Stimulated activated naive CD4-positive, alpha-beta T cell treated with Interleukin-2 at 50 U/mL for 16 hours (primary cell): ENCODE results near the gene C1orf35.
"Not testable (repeated sequence)": the region's sequence is repeated elsewhere in the genome, so short reads cannot be mapped to it uniquely, and the experiment has no call there.

Source experiments
- DNase-seq: peaks from one replicate; lab custom pipeline; 2025; lab: John Stamatoyannopoulos, UW

Gene C1orf35

DNA sequence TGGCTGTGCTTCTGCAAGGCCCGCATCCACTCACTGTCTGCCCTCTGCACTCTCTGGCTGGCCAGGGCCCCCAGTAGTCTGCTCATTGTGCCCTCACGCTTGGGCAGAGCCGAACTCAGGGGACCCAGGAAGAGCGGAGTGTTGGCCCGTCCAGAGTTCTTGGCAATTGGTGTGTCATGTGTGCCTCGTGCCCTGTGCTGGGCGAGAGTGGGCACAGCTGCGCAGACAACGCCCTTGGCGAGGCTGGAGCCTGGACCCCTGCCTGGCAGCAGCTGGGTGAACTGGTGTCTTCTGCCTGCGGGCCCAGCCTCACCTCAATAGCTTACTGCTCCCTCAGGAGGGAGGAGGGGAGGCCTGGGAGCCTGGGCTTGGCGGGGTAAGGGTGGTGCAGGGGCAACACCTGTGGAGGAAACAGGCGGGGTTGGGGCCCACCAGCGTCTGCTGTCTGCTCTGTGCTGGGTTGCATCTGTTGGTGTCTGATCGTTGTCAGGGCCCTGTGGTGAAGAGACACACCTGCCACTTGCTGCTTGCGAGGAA lies 39.1 kb upstream of the C1orf35 start:
- no peak for DNase-seq

- DNase-seq, result peak; percentile 13
Observed at GRCh38 chr1:228141226-228142044, 38.3 kb upstream of the C1orf35 start.

GRCh38 chr1:228140724-228141225 lies 37.6 kb upstream of the C1orf35 start:
- peak; percentile 16 for DNase-seq

GRCh38 chr1:228139931-228140723 lies 37.0 kb upstream of the C1orf35 start, which contains the start of gene GUK1:
Gene GUK1 (plus strand): TSS chr1:228140279. CDS start chr1:228140303, 24 bp downstream.
- peak; percentile 100 for DNase-seq

DNA sequence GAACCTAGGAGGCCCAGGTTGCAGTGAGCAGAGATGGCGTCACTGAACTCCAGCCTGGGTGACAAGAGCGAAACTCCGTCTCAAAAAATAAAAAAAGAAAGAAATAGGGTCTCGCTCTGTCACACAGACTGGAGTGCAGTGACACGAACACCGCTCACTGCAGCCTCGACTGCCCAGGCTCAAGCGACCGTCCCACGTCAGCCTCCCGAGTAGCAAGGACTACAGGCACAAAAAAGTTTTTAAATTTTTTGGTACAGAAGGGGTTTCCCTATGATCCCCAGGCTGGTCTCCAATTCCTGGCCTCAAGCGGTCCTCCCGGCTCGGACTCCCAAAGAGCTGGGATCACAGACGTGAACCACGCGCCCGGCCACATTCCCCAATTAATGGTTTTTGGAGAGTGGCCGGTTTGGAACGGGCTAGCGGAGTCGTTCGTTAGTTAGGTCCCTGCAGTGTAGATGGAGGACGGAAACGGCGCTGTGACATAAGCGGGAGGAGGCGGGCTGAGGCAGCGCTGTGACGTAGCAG lies 36.3 kb upstream of the C1orf35 start:
- DNase-seq, result no peak

DNA sequence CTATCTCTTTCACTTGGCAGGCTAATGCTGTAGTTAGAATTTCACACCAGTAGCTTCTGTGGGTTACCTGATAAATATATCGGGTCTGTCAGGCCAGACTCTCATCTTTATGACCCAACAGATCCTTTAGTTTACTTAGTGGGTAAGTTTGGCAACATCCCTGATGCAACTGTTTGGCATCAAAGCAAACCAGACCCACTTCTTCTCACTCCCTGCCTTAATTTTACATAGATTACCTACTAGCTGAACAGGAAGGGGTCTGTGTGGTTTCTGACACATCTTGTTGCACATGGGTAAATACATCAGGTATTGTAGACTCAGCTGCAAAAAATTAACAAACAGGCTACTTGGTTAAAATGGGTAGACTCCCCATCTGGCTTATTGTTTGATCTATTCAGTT lies 33.8 kb upstream of the C1orf35 start:
- DNase-seq, result no peak

- DNase-seq, result no peak
Observed at GRCh38 chr1:228134591-228134990, 31.5 kb upstream of the C1orf35 start.

DNA sequence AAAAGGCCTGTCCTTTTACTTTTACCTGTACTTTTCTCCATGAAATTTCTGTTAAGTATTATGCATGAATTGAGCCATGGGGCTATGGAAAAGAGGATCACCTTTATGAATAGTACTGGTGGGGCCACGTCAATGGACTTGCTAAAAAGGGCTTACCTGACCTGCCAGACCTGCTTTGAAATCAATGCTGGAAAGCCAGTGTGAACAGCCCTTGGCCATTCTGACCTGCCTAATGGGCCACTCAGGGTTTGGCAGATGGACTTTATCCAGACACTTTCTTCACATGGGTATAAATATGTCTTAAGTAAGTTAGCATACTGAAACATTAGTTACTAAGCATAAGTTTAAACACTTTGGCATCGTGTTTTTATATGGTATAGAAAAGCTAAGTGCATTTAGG lies 28.6 kb upstream of the C1orf35 start:
- DNase-seq, result no peak

DNA sequence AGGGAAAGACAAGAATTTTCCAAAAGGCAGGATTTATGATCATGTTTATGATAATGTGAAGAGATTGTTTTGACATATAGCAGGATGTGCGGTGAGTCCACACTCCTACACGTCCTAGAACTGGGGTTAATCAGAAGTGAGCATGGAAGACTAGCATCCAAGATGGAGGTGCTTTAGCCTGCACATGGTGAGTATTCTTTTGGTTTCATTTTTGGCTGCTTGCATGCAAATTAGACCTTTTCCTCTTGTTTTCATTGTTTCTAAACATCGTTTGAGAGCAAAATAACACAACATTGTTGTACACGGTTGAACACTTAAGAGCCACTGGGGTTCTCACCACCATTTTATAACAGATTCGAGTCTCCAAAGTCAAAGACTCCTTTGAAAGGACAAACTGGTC lies 22.1 kb upstream of the C1orf35 start:
- DNase-seq, result no peak

DNA sequence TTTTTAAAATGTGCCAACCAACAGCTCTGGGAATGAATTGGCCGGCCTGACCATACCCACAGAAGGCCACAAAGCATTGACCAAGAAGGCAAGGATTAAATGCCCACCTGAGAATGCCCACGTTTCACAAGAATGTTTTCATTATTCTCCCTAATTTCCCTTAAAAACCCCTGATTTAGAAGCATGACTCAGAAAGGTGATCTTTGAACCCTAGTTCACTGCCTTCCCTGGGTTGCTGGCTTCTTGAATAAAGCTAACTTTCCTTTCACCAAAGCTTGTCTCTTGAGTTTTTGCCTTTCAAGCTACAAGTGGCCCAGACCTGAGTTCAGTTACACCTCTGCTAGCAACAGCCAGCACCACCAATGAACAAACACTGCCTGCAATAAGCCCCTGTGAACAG lies 20.4 kb upstream of the C1orf35 start:
- no peak for DNase-seq

DNA sequence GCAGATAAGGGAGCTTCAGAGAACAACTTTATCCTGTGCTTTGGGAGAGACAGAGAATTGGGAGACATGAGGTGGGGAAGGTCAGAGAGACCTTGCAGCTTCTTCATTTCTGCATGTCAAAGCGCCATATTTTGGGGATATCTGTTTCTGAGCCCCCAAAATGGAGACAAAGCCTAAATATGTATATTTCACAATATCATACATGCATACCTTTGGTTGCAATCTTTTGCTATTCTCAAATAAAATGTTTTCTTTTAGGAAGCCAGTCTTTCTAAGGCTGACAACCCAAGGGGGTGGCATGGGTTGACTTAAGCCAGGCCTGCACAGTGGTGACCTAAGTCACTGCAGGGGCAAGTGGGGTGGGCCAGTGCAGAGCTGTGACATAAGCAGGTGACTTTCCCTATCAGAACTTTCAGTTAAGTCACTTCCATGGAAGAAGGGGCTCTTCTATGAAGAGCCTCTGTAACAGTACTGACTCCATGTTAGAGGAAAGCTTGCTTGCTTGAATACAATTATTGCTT lies 19.9 kb upstream of the C1orf35 start:
- no peak for DNase-seq

DNA sequence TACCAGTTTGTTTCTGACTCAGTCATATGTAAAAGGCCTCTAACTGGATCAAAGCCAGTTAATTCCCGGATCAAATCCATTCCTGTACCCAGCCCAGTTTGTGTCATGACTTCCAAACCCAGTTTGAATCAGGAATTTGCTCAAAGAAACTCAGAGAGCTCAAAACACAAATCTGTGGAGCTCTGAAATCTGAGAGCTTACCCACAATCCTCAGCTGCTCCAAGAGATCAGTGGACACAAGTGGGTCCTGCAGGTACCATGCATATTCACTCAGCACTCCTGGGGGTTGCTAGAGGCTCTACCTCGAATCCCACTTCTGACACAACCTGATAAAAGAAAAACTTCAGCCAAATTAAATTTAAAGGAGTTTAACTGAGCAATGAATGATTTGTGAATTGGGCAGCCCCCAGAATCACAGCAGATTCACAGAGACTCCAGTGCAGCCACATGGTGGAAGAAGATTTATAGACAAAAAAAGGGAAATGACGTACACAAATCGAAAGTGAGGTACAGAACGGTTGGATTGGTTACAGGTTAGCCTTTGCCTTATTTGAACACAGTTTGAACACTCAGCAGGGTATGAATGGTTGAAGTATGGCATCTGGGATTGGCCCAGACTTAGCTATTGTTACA lies 17.8 kb upstream of the C1orf35 start:
- no peak for DNase-seq

GRCh38 chr1:228120351-228120750 lies 17.2 kb upstream of the C1orf35 start:
- no peak for DNase-seq

GRCh38 chr1:228118040-228118439 lies 14.9 kb upstream of the C1orf35 start:
- no peak for DNase-seq

- DNase-seq, result no peak
Observed at GRCh38 chr1:228117335-228117734, 14.2 kb upstream of the C1orf35 start.

DNA sequence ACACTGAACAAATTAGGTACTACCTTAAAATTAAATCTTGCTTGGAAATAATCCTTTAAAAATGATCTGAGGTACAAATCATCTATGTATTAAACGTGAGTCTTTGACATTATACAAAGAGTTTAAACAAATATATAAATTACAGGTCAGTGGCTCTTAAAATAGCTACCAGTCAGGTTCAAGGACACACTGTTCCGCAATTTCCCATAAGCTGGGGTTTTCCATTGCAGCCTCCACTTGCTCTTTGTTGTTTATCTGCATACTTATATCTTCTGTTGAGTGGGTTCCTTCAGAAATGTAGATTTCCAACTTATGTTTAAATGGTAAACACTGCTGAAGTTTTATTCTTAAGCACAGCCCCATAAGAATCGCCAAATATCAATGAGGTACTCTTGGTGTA lies 11.7 kb upstream of the C1orf35 start:
- no peak for DNase-seq

DNA sequence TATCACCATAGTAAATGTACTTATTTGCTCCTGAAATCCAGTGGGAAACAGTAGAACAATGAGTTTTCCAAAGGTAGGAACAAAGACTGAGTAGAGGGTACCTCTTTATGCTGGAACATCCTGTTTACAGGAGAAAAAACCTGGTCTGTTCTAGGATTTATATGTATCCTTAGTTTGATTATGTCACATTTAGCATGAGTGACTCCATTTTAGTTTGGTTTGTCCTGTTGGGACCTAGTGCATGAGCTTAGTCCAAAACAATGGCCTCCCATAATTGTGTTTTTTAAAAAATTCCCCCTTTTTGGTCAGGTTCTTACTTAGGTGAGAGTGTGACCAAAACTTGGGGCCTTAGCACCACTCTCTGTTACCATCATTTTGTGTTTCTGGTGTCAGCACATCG lies 9.5 kb upstream of the C1orf35 start:
- no peak for DNase-seq

- no peak for DNase-seq
Observed at GRCh38 chr1:228112167-228112566, 9.0 kb upstream of the C1orf35 start.

DNA sequence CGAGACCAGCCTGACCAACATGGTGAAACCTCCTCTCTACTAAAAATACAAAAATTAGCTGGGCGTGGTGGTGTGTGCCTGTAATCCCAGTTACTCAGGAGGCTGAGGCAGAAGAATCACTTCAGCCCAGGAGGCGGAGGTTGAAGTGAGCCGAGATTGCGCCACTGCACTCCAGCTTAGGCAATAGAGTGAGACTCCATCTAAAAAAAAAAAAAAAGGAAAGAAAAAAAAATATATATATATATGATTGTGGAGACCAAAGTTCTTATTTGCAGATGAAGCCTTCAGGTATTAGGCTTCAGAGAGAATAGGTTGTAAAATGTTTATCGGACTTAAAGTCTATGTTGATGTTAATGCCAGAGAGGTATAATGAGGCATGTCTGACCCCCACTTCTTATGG lies 8.2 kb upstream of the C1orf35 start:
- not testable (repeated sequence) for DNase-seq

- DNase-seq, result no peak
Observed at GRCh38 chr1:228110556-228110955, 7.4 kb upstream of the C1orf35 start.

GRCh38 chr1:228109962-228110488 lies 6.9 kb upstream of the C1orf35 start:
- DNase-seq, result no peak
